ENCODE measurements around the gene NR1H3. TPM values are rescaled to one million over a fixed set of nuclear protein-coding genes. Genes with fewer than 3 reads are reported as not detected.
"Not testable (repeated sequence)": the region's sequence is repeated elsewhere in the genome, so short reads cannot be mapped to it uniquely, and the experiment has no call there.

NR1H3 gene
- 10 to 100 TPM; 36.1 to 39.6 (median 39.2) TPM for polyA plus RNA-seq (ENCODE audit: insufficient read length in 3 of 3)

- DNase-seq (ENCODE audit: low read depth in 3 of 3, low spot score in 2 of 3): no peak
Observed at GRCh38 chr11:47257517-47258316, at the start of gene NR1H3. Gene NR1H3, plus strand, starts transcription at chr11:47257996. Its CDS starts 1,221 bp downstream, at chr11:47259217.

- DNase-seq (ENCODE audit: low read depth in 3 of 3, low spot score in 2 of 3): not testable (repeated sequence)
Observed at GRCh38 chr11:47208008-47208552, 49.7 kb upstream of the NR1H3 start.

GRCh38 chr11:47208628-47209027, 49.2 kb upstream of the NR1H3 start:
- no peak for DNase-seq (ENCODE audit: low read depth in 3 of 3, low spot score in 2 of 3)

- no peak for DNase-seq (ENCODE audit: low read depth in 3 of 3, low spot score in 2 of 3)
Observed at GRCh38 chr11:47212938-47213337, 44.9 kb upstream of the NR1H3 start.

- peak in 1 of 3 donors; percentile 66 for DNase-seq (ENCODE audit: low read depth in 3 of 3, low spot score in 2 of 3)
Observed at GRCh38 chr11:47213950-47214565, 43.7 kb upstream of the NR1H3 start.

GRCh38 chr11:47215366-47215910, 42.4 kb upstream of the NR1H3 start:
- no peak for DNase-seq (ENCODE audit: low read depth in 3 of 3, low spot score in 2 of 3)

- DNase-seq (ENCODE audit: low read depth in 3 of 3, low spot score in 2 of 3): no peak
Observed at GRCh38 chr11:47216121-47216798, 41.5 kb upstream of the NR1H3 start.

GRCh38 chr11:47220401-47220821, 37.4 kb upstream of the NR1H3 start:
- no peak for DNase-seq (ENCODE audit: low read depth in 3 of 3, low spot score in 2 of 3)

GRCh38 chr11:47222696-47223095, 35.1 kb upstream of the NR1H3 start:
- DNase-seq (ENCODE audit: low read depth in 3 of 3, low spot score in 2 of 3): no peak

- no peak for DNase-seq (ENCODE audit: low read depth in 3 of 3, low spot score in 2 of 3)
Observed at GRCh38 chr11:47225552-47226400, 32.0 kb upstream of the NR1H3 start.

GRCh38 chr11:47229161-47229560, 28.6 kb upstream of the NR1H3 start:
- no peak for DNase-seq (ENCODE audit: low read depth in 3 of 3, low spot score in 2 of 3)

GRCh38 chr11:47233051-47233450, 24.7 kb upstream of the NR1H3 start:
- DNase-seq (ENCODE audit: low read depth in 3 of 3, low spot score in 2 of 3): no peak

- DNase-seq (ENCODE audit: low read depth in 3 of 3, low spot score in 2 of 3): no peak
Observed at GRCh38 chr11:47233989-47234668, 23.7 kb upstream of the NR1H3 start.

- no peak for DNase-seq (ENCODE audit: low read depth in 3 of 3, low spot score in 2 of 3)
Observed at GRCh38 chr11:47234669-47235100, 23.1 kb upstream of the NR1H3 start.

- DNase-seq (ENCODE audit: low read depth in 3 of 3, low spot score in 2 of 3): no peak
Observed at GRCh38 chr11:47235163-47235562, 22.6 kb upstream of the NR1H3 start.

GRCh38 chr11:47236482-47236881, 21.3 kb upstream of the NR1H3 start:
- DNase-seq (ENCODE audit: low read depth in 3 of 3, low spot score in 2 of 3): no peak

- DNase-seq (ENCODE audit: low read depth in 3 of 3, low spot score in 2 of 3): no peak
Observed at GRCh38 chr11:47239852-47240251, 17.9 kb upstream of the NR1H3 start.

GRCh38 chr11:47241841-47242301, 15.9 kb upstream of the NR1H3 start:
- no peak for DNase-seq (ENCODE audit: low read depth in 3 of 3, low spot score in 2 of 3)

- no peak for DNase-seq (ENCODE audit: low read depth in 3 of 3, low spot score in 2 of 3)
Observed at GRCh38 chr11:47242596-47243192, 15.1 kb upstream of the NR1H3 start.
